ENCODE data around the gene RYR3.

RYR3 gene

DNA sequence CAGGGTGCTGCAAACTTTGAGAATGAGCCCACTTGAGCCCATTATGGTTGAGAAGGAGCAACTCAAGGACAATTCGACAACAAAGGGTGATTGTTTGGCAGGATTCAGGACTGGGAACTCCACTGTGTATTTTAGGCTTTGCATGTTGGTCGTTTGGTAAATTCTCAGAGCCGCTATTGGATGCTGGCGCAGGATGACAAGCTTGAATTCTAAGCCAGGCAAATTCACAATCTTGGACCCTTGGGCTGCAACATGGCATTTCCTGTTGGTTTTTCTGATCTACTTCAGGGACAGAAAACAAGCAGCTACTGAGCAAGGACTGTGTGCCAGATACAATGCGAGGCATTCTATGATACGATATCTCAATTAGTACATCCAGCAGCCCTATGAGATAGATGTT is 82.8 kb downstream of the RYR3 start:
- no peak for DNase-seq

GRCh38 chr15:33395321-33395720 is 84.6 kb downstream of the RYR3 start:
- DNase-seq: no peak

- DNase-seq: no peak
These were observed 85.1 kb downstream of the RYR3 start for GRCh38 chr15:33395846-33396245.

GRCh38 chr15:33396475-33396874 is 85.7 kb downstream of the RYR3 start:
- DNase-seq: no peak

DNA sequence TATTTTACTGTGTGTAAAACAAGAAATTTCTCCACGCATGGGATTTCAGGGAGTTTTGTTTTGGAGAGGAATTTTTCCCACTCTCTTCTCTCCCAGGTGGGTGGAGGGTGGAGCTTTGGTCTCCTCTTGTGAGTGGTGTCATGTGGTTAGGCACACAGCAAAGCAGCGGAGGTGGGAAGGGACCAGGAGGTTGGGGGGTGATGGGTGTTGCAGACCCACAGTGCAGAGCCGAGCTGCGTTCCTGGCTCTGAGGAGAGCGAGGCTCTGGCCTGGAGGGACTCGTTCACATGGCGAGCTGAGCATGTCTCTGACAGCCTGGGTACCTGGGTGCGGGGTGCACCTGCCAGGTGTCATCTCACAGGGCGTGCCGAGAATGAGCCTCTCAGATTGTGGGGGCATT is 87.8 kb downstream of the RYR3 start:
- DNase-seq: no peak

DNA sequence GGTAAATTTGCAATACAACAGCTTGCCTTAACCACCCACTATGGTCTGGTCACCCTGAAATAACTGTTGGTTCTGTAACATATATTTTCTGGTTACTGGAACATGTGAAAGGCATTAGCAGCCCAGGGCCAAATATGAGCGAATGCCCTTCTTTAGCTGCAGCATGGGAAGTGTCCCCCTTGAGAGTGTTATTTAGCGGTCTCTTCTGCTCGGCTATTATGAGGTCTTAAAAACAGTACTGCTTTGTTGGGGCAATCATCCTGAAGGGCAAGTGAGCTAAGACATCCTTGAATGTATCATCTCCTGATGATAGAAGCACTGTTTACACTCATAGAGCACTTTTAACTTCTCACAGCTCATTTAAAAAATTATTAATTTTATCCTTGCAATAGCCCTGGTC is 90.2 kb downstream of the RYR3 start:
- DNase-seq: no peak

DNA sequence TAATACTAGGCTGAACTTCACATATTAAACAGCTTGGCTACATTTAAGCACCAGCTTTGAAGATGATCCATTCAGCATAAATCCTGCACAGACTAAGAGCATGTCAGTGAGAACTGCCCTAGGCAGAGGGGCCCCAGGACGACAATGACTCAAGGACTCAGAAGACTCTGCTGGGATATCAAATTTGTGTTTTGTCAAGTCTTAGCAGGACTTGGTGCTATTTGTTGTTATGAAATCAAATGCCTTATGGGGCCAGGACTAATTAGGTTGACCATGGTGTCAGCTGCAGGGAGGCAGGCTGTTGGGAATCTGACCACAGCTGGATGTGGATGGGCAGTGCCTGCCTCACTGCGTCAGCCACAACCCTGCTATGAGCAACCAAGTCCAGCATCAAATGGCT is 91.8 kb downstream of the RYR3 start:
- DNase-seq: no peak

DNA sequence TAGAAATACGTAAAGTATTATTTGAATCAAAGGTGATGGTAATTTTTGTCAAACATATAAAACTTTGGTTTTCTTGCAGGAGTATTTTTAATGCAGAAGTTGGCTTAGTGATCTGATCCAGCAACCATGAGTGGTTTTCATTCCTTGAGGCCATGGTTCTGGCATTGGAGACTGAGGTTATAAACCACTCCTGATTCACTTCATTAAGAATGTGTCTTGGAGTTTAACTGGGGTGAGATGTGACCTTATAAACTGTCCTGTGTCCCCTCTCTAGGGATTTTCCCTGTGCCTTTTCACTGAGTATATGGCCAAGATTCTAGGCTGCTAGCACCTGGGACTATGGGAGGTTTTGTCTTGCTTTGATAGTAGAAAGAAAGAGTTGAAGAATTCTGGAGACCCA is 94.3 kb downstream of the RYR3 start:
- DNase-seq: no peak

DNA sequence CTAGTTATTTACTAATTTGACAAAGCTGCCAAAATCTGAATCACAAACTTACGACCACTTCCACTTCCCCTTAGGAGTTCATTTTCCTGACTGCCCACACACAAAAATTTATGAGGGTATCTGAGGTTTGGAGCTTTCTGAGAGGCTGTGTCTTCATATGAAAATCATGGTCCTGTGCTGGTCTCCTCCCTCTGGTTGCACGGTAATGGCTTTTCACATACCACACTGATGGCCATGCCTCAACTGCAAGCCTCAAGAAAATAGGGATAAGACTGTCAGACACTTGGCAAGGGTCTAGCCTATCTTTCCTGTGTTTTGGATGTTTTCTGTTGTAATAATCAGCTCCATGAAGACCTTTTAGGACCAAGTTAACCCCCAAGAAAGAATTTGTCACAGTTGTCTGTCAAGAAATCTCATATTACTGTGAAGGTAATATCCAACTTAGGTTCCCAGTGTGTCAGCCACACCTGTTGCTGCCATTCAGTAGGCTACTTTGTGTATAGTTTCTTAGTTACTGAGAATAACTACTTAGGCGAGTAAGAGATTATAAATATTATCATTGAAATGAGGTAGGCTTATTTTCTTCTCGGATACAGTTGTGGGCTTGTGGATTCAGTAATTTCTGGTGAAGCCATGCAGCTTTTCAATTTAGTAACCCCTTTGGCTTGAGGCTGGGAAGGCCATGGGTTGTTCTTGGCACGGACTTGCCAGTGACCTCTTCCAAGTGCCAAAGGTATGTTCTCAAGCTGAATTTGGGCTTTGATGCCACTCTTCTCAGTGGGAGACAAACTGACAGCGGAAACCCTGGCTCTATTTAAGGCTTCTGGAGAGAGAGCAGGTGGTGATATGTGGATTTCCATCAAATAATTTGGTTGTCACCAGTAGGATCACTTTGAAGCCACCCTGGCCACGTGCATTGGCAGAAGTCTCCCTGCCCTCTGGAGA is 101.1 kb downstream of the RYR3 start:
- DNase-seq: no peak

GRCh38 chr15:33419701-33420100 is 108.9 kb downstream of the RYR3 start:
- no peak for DNase-seq

DNA sequence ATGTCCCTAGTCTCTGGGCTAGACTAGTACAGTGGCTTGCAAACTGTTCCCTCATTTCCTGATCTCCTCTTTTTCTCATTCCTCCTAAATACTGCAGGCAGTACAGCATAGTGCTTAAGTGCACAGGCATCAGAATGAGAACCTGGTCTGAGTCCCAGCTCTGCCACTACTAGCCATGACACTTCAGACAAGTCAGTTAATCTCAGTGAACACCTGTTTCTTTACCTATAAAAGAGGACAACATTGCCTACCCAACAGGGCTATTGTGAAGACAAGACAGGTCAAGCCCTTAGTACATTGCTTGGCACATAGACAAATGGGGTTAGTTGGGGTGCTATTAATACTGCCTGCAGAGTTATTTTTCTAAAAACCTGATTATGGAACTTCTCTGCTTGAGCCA is 113.3 kb downstream of the RYR3 start:
- DNase-seq: no peak

GRCh38 chr15:33425142-33425541 is 114.4 kb downstream of the RYR3 start:
- no peak for DNase-seq

DNA sequence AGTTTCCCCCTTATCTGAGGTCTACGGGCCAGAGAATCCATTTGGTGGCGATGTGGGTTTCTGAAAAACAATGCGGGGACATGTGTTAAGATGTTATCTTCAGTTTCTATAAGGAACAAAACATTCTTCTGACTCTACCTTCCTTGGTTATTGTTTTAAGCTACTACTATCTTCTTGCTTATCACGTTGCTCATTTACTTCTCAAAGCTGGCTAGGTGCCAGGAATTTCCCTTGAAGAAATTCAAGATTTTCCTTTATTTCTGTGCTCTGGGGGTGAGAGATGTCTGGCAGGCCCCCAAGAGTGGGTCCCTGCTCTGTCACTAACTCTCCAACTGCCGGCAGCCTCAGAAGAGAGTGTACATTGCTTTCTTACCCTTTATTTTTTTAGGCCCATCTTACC is 119.8 kb downstream of the RYR3 start:
- no peak for DNase-seq

DNA sequence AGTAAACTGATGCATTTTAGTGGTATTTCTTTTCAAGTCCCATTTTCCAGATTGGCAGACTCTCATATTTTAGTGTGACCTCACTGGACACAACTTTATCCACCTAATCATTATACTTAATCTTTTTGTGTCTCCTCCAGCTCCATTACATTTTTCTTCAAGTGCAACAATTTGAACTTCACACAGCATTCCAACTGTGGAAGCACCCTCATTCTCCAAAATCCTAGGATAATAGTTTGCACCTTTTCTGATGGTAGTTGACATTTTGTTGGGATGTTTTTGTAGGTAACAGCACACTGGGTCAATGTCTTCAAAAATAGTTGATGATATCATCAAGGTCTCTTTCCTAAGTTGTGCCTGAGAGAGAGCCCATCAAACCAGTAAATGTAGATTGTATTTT is 123.1 kb downstream of the RYR3 start:
- no peak for DNase-seq

- DNase-seq: no peak
These were observed 127.6 kb downstream of the RYR3 start for GRCh38 chr15:33438396-33438795.

DNA sequence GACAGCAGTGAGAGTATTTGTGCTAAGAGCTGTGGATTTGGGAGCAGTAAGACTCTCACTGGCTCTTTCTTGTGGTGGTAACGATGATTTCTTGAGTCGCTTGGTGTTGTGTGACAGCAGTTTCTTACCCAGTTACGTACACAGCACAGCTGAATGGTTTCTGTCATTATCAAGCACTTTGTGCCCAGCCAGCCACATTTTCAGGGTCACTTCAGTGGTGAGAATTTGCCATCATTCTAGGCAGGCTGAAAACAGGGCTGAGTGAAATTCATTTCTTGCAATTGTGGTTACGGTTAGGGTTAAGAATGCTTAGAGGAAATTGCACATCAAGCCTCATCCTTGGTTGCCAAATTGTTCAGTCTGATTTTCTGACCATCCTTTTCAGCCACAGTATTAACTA is 130.1 kb downstream of the RYR3 start:
- DNase-seq: no peak

GRCh38 chr15:33442449-33442848 is 131.7 kb downstream of the RYR3 start:
- no peak for DNase-seq

DNA sequence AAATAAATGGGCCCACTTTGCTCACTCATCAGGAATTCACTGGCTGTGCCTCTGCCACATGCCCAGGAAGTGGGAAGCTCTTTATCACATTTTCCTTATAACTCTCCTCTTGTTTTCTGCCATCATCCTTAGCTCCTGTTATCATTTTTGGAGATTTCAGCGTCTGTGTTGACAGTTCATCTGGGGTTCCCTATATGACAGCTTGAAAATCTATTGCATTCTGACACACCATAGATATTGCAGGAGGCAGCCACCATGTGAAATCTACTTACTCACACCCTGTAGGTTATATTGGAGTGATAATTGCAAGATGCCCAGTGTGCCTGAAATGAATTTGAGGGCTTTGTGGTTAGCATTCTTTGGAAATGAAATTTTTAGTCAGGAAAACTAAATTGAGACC is 132.9 kb downstream of the RYR3 start:
- no peak for DNase-seq

DNA sequence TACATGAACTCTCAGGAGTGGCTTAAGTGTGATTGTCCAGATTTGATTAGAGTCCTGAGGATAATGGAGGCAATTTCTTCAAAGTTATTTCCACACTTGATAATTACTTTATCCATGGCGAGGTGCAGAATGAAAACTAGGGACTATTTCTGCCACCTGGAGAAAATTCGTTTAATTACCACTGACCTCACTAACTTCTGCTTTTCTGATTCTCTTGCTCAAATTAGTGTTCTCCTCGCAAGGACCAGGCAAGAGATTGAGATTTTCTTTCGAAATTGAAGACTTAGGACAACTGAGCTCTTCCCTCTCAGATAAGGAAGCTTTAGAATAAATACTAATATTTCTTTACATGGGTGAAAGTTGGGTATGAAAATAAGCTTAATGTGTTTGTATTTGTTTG is 135.2 kb downstream of the RYR3 start:
- no peak for DNase-seq

GRCh38 chr15:33448151-33448550 is 137.4 kb downstream of the RYR3 start:
- DNase-seq: no peak

- DNase-seq: no peak
These were observed 138.3 kb downstream of the RYR3 start for GRCh38 chr15:33448961-33449606.

GRCh38 chr15:33449810-33450209 is 139.0 kb downstream of the RYR3 start:
- no peak for DNase-seq

- DNase-seq: no peak
These were observed 140.6 kb downstream of the RYR3 start for GRCh38 chr15:33451385-33451784.

DNA sequence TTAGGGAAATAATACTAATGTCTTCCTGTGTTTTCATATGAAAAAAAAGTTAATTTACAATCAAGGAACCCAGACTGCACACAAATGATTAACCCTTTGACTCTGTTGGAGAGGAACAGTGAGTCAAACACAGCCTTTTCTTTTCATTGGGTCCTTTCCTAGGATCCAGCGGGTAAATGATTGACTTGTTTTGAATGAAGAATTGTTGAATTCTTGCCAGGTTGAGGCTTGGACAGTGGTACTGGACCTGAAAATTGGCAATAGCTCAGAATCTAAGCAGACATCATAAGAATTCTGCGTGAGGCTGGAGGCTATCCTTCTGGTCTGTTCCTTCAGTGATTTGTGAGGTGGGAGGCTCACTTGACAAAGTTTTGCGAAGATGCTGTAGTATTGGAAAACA is 143.0 kb downstream of the RYR3 start:
- DNase-seq: no peak

DNA sequence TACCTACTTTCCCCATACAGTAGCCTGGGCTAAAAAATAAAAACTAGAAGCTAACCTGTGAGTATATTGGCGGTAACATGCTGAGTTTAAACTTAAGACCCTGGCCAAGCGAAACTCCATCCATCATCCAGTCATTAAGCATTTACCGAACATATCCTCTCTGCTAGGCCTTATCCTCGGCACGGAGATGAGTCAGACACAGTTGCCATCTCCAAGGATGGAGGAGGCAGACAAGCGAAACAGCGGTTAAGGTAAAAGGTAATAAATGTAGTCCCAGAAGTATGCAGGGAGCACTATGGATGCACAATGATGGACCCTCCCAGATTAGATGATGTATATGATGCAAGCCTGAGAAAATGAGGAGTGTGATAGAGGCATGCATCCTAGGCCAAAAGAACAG is 143.6 kb downstream of the RYR3 start:
- no peak for DNase-seq
